Vagina (tissue), 2 donors: ENCODE data around the gene LRP2. TPM values are rescaled to one million over a fixed set of nuclear protein-coding genes. Genes with fewer than 3 reads are reported as not detected.

ENCODE experiments used
- DNase-seq, 2 donors: peaks; one replicate each; pipeline ENCODE4 v3.0.0-alpha.2; 2017; ENCODE audit errors: extremely low spot score in 2 of 2
- H3K27ac ChIP-seq: fragments of 200-600 bp; sonication (generic); one replicate; pipeline ENCODE4 v1.5.1; 2019
- H3K27me3 ChIP-seq: fragments of 200-600 bp; sonication (generic); one replicate; pipeline ENCODE4 v1.5.1; 2019
- H3K36me3 ChIP-seq, 2 donors: fragments of 200-600 bp; sonication (generic); one replicate each; pipeline ENCODE4 v1.5.1; 2017 to 2019
- H3K4me1 ChIP-seq: fragments of 200-600 bp; sonication (generic); one replicate; pipeline ENCODE4 v1.5.1; 2019
- H3K4me3 ChIP-seq, 2 donors: fragments of 200-600 bp; sonication (generic); 1 replicate in 1 of 2; 2 replicates in 1 of 2; pipeline ENCODE4 v1.5.1; 2016 to 2019
- H3K9me3 ChIP-seq: fragments of 200-600 bp; sonication (generic); one replicate; pipeline ENCODE4 v1.5.1; 2019
- POLR2A ChIP-seq, 2 donors: fragments of 450-650 bp; IDR thresholded peaks; one replicate each; pipeline ENCODE4 v1.6.1; 2017; ENCODE audit warnings: antibody characterized with exemption in 2 of 2, mild to moderate bottlenecking in 2 of 2, moderate library complexity in 2 of 2
- POLR2AphosphoS5 ChIP-seq, 2 donors: sonication (generic); formaldehyde crosslinking; IDR thresholded peaks; one replicate each; pipeline ENCODE4 v1.9.0; 2017; ENCODE audit warnings: antibody characterized with exemption in 2 of 2, mild to moderate bottlenecking in 2 of 2, low read depth in 1 of 2; ENCODE audit not compliant: insufficient read depth in 1 of 2
- intact Hi-C: fragments of 100-400 bp; cut with DNase I; formaldehyde crosslinking; loops from one replicate; pipeline ENCODE4 v1.15.1; 2023
- total RNA-seq: library from RNA; depleted of rRNA; stranded (reverse); fragments of >200 nt; gene quantifications from one replicate; pipeline ENCODE4 v1.2.3, GENCODE V29; 2016
- TF ChIP-seq, protein P1 (sequence below), 3 experiments: fragments of 450-650 bp in 2 of 3; fragments of 200-600 bp in 1 of 3; sonication (generic) in 1 of 3; IDR thresholded peaks; one replicate each; pipeline ENCODE4 v1.5.1; 2017 to 2019; ENCODE audit warnings: antibody characterized with exemption in 3 of 3, mild to moderate bottlenecking in 2 of 3, moderate library complexity in 2 of 3

Gene LRP2
- total RNA-seq, 1 donor from 2014 or later: not detected

DNA sequence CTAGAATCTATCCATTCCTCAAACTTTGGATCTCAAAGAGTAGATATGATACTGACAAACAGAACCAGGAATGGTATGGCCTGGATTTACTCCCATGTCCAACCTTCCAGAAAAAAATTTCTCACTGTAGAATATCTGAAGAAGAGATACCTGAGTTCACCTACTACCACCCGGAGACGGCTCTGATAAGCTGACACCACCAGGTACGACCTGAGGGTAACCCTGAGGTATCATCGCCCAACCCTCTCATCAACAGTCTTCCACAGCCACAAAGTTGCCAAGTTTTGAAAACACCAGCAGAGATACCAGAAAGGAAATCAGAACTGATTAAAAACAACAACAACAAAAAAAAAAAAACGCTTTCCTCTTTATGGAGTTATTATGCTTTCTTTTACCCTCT lies 102.9 kb downstream of the LRP2 start:
- intact Hi-C loops: no loop called here
- DNase-seq: no peak
- no peak overlapping the region for H3K27ac ChIP-seq
- TF ChIP-seq POLR2A (IDR thresholded peaks at IDR 0.05) (no peak), POLR2AphosphoS5 (IDR thresholded peaks at IDR 0.05; ENCODE audit: insufficient read depth in 1 of 2, low read depth in 1 of 2) (no peak)
- TF ChIP-seq, protein P1, sequence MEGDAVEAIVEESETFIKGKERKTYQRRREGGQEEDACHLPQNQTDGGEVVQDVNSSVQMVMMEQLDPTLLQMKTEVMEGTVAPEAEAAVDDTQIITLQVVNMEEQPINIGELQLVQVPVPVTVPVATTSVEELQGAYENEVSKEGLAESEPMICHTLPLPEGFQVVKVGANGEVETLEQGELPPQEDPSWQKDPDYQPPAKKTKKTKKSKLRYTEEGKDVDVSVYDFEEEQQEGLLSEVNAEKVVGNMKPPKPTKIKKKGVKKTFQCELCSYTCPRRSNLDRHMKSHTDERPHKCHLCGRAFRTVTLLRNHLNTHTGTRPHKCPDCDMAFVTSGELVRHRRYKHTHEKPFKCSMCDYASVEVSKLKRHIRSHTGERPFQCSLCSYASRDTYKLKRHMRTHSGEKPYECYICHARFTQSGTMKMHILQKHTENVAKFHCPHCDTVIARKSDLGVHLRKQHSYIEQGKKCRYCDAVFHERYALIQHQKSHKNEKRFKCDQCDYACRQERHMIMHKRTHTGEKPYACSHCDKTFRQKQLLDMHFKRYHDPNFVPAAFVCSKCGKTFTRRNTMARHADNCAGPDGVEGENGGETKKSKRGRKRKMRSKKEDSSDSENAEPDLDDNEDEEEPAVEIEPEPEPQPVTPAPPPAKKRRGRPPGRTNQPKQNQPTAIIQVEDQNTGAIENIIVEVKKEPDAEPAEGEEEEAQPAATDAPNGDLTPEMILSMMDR (IDR thresholded peaks at IDR 0.05): no peak
- H3K4me1 ChIP-seq: no peaks in the 10 kb centered on the region
- H3K36me3 ChIP-seq: no peaks in the 10 kb centered on the region
- no peaks in the 10 kb centered on the region for H3K27me3 ChIP-seq
- no peaks in the 10 kb centered on the region for H3K9me3 ChIP-seq
- no peak overlapping the region for H3K4me3 ChIP-seq

DNA sequence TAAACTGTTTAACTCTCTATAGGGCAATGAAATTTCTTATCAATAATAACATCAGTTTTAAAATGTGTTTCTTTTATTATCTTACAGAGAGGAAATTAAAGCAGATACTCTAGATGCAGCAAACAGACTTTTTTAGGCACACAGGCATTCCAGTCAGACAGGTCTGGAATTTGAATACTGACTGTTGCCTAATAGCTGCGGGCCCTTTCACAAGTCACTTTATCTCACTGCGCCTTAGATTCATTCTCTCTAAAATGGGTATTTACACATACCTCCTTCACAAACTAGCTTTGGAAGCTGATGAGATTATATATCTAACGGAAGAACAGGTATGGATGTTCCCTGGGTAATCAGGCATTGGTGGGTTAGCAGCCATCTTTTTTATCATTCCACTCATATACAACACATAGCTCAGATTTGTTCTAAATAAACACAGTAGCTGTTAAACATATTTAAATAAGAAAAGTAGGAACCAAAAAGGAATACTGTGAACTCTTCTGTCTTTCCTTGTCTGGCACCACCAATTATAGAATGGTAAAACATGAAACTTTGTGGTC lies 104.2 kb downstream of the LRP2 start:
- DNase-seq: no peak
- H3K9me3 ChIP-seq: no peaks in the 10 kb centered on the region
- TF ChIP-seq POLR2A (IDR thresholded peaks at IDR 0.05) (no peak), POLR2AphosphoS5 (IDR thresholded peaks at IDR 0.05; ENCODE audit: insufficient read depth in 1 of 2, low read depth in 1 of 2) (no peak)
- TF ChIP-seq, protein P1 (IDR thresholded peaks at IDR 0.05): no peak
- no peak overlapping the region for H3K4me3 ChIP-seq
- H3K36me3 ChIP-seq: no peaks in the 10 kb centered on the region
- intact Hi-C loops: no loop called here
- no peaks in the 10 kb centered on the region for H3K27me3 ChIP-seq
- H3K4me1 ChIP-seq: no peaks in the 10 kb centered on the region
- no peak overlapping the region for H3K27ac ChIP-seq

GRCh38 chr2:169254774-169255173 lies 107.6 kb downstream of the LRP2 start:
- intact Hi-C loops: no loop called here
- H3K4me3 ChIP-seq: no peak overlapping the region

GRCh38 chr2:169247211-169247610 lies 115.1 kb downstream of the LRP2 start:
- H3K9me3 ChIP-seq: no peaks in the 10 kb centered on the region
- no peak overlapping the region for H3K4me3 ChIP-seq
- no peaks in the 10 kb centered on the region for H3K4me1 ChIP-seq
- no peaks in the 10 kb centered on the region for H3K36me3 ChIP-seq
- intact Hi-C loops: no loop called here
- DNase-seq: no peak
- H3K27me3 ChIP-seq: peaks cover 3% of the 10 kb centered on the region
- H3K27ac ChIP-seq: no peak overlapping the region
- TF ChIP-seq, protein P1 (IDR thresholded peaks at IDR 0.05): no peak
- TF ChIP-seq POLR2AphosphoS5 (IDR thresholded peaks at IDR 0.05; ENCODE audit: insufficient read depth in 1 of 2, low read depth in 1 of 2) (no peak), POLR2A (IDR thresholded peaks at IDR 0.05) (no peak)

More at GRCh38 chr2:169254774-169255173, 107.6 kb downstream of the LRP2 start:
- Histone ChIP-seq H3K4me1 (no peaks in the 10 kb centered on the region), H3K36me3 (no peaks in the 10 kb centered on the region), H3K27me3 (no peaks in the 10 kb centered on the region), H3K27ac (no peak overlapping the region), H3K9me3 (no peaks in the 10 kb centered on the region)
- TF ChIP-seq, protein P1 (IDR thresholded peaks at IDR 0.05): no peak
- TF ChIP-seq POLR2A (IDR thresholded peaks at IDR 0.05) (no peak), POLR2AphosphoS5 (IDR thresholded peaks at IDR 0.05; ENCODE audit: insufficient read depth in 1 of 2, low read depth in 1 of 2) (no peak)
- no peak for DNase-seq

DNA sequence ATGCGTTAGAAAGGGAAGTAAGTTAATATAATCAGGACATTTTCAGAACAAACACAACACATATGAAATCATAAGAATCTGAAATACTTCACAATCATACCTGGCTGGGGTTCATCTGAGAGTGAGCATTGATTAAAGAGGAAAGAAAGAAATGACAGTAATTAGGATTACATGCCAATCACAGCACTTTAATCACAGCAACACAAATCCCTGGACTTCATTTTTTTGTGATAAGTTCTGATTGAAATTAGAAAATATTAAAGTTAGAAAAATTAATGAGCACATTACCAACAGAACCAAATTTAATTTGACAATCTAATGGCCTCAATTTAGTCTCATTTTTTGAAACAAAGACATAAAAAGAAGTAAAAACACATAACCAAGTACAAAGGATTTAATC lies 121.9 kb downstream of the LRP2 start:
- peaks cover 3% of the 10 kb centered on the region for H3K27me3 ChIP-seq
- intact Hi-C loops: no loop called here
- no peak overlapping the region for H3K4me3 ChIP-seq
- peaks cover 5% of the 10 kb centered on the region for H3K4me1 ChIP-seq
- H3K27ac ChIP-seq: no peak overlapping the region
- no peak for DNase-seq
- no peaks in the 10 kb centered on the region for H3K36me3 ChIP-seq
- H3K9me3 ChIP-seq: no peaks in the 10 kb centered on the region
- TF ChIP-seq POLR2A (IDR thresholded peaks at IDR 0.05) (no peak), POLR2AphosphoS5 (IDR thresholded peaks at IDR 0.05; ENCODE audit: insufficient read depth in 1 of 2, low read depth in 1 of 2) (no peak)
- TF ChIP-seq, protein P1 (IDR thresholded peaks at IDR 0.05): no peak
